Endothelial cell of umbilical vein (primary cell): ENCODE data around the gene SMIM26. TPM values are rescaled to one million over a fixed set of nuclear protein-coding genes. Genes with fewer than 3 reads are reported as not detected.

Source experiments
- BruUV-seq: library from RNA; stranded (reverse); fragments of 400-500 nt; replicated peaks from 2 replicates; lab custom pipeline; 2021; lab: Mats Ljungman, UMichigan
- CTCF ChIA-PET: fragments of 300-600, 350-600 bp; sonication (Branson Sonifier 250); formaldehyde crosslinking; loops from one replicate; lab custom pipeline; 2021; ENCODE audit warnings: antibody characterized with exemption, inconsistent platforms; lab: Charles Lee
- POLR2A ChIA-PET: fragments of 300-600, 350-600 bp; sonication (Branson Sonifier 250); formaldehyde crosslinking; loops from one replicate; lab custom pipeline; 2021; ENCODE audit warnings: antibody characterized with exemption, inconsistent platforms; lab: Charles Lee
- DNase-seq: peaks from one replicate; pipeline ENCODE4 v3.0.0-alpha.2; 2011; ENCODE audit warnings: low read depth, low spot score
- FAIRE-seq: peaks from 2 replicates; lab custom pipeline; 2011; peaks lifted over from hg19 to GRCh38; lab: Jason Lieb, UNC
- H2AFZ ChIP-seq: 2 replicates; pipeline ENCODE4 v1.6.0; 2012; ENCODE audit warnings: low read depth, low read length, control low read depth, inconsistent platforms
- H3K27ac ChIP-seq: 2 replicates; pipeline ENCODE4 v1.5.1; 2011; ENCODE audit warnings: low read depth, mild to moderate bottlenecking, control low read depth, low read length, moderate library complexity; ENCODE audit not compliant: insufficient read depth
- H3K27me3 ChIP-seq, 2 experiments: 2 replicates each; pipeline versions ENCODE4 v1.6.0 to v1.6.1; 2011; ENCODE audit warnings: low read length in 2 of 2, mixed read lengths in 1 of 2; ENCODE audit not compliant: control insufficient read depth in 2 of 2, insufficient read depth in 2 of 2
- H3K36me3 ChIP-seq, 2 experiments: 2 replicates in 1 of 2; 3 replicates in 1 of 2; pipeline ENCODE4 v1.5.1; 2011; ENCODE audit warnings: low read length in 2 of 2, mild to moderate bottlenecking in 1 of 2, moderate library complexity in 1 of 2; ENCODE audit not compliant: control insufficient read depth in 2 of 2, insufficient read depth in 2 of 2; ENCODE audit errors: extremely low read depth in 1 of 2
- H3K4me1 ChIP-seq: 3 replicates; pipeline ENCODE4 v1.5.1; 2011; ENCODE audit warnings: mild to moderate bottlenecking, low read length; ENCODE audit not compliant: control insufficient read depth, insufficient read depth; ENCODE audit errors: extremely low read depth
- H3K4me2 ChIP-seq: 2 replicates; pipeline ENCODE4 v1.6.1; 2011; ENCODE audit warnings: low read length, control low read depth, mixed read lengths; ENCODE audit not compliant: insufficient read depth
- H3K4me3 ChIP-seq, 3 experiments: fragments of 200-600 bp in 1 of 3; sonication (generic), shearing (Covaris generic) in 1 of 3; replicated peaks in 1 of 3; 2 replicates each; pipeline ENCODE4 v1.5.1; 2011 to 2016; ENCODE audit warnings: control low read depth in 3 of 3, low read length in 3 of 3, mild to moderate bottlenecking in 2 of 3, inconsistent platforms in 1 of 3, low read depth in 1 of 3, moderate library complexity in 1 of 3; ENCODE audit not compliant: insufficient read depth in 1 of 3
- H3K79me2 ChIP-seq: 2 replicates; pipeline ENCODE4 v1.6.0; 2012; ENCODE audit warnings: low read length, inconsistent platforms; ENCODE audit not compliant: control insufficient read depth, insufficient read depth
- H3K9ac ChIP-seq: replicated peaks from 2 replicates; pipeline ENCODE3; 2011; ENCODE audit warnings: low read length, control low read depth; ENCODE audit not compliant: insufficient read depth; ENCODE audit errors: extremely low read depth
- H3K9me1 ChIP-seq: replicated peaks from 3 replicates; pipeline ENCODE4 v1.6.0; 2011; ENCODE audit warnings: mild to moderate bottlenecking, low read length; ENCODE audit not compliant: control insufficient read depth, insufficient read depth; ENCODE audit errors: extremely low read depth
- H3K9me3 ChIP-seq: replicated peaks from 2 replicates; pipeline ENCODE4 v1.5.1; 2012; ENCODE audit warnings: low read length, inconsistent platforms; ENCODE audit not compliant: control insufficient read depth, insufficient read depth
- H4K20me1 ChIP-seq: replicated peaks from 2 replicates; pipeline ENCODE3; 2011; ENCODE audit warnings: mild to moderate bottlenecking, low read length; ENCODE audit not compliant: control insufficient read depth, insufficient read depth; ENCODE audit errors: extremely low read depth
- CTCF ChIP-seq, 2 donors: IDR thresholded peaks; 1 replicate in 1 of 2; 2 replicates in 1 of 2; pipeline ENCODE4 v1.5.1; 2011; ENCODE audit warnings: low read length in 2 of 2, mild to moderate bottlenecking in 2 of 2, moderate library complexity in 2 of 2, control low read depth in 1 of 2, inconsistent platforms in 1 of 2, low read depth in 1 of 2; ENCODE audit not compliant: insufficient read depth in 1 of 2; ENCODE audit errors: extremely low read depth in 1 of 2
- EZH2 ChIP-seq: IDR thresholded peaks from 2 replicates; pipeline ENCODE4 v1.6.1; 2012; ENCODE audit warnings: borderline replicate concordance, low read depth, mild to moderate bottlenecking, moderate library complexity, low read length, inconsistent platforms; ENCODE audit not compliant: severe bottlenecking
- FOS ChIP-seq: IDR thresholded peaks from 2 replicates; pipeline ENCODE4 v1.6.1; 2011; ENCODE audit warnings: mild to moderate bottlenecking, low read length, moderate library complexity, borderline replicate concordance; ENCODE audit not compliant: insufficient read depth
- GATA2 ChIP-seq: IDR thresholded peaks from 2 replicates; pipeline ENCODE4 v1.7.0; 2011; ENCODE audit warnings: low read depth, mild to moderate bottlenecking, moderate library complexity, mixed read lengths, low read length; ENCODE audit not compliant: insufficient read length, insufficient read depth
- JUN ChIP-seq: IDR thresholded peaks from 2 replicates; pipeline ENCODE4 v1.6.1; 2011; ENCODE audit warnings: borderline replicate concordance, low read depth; ENCODE audit not compliant: insufficient read length, insufficient read depth
- MYC ChIP-seq: IDR thresholded peaks from one replicate; pipeline ENCODE4 v1.6.1; 2011; ENCODE audit warnings: mild to moderate bottlenecking, low read depth, low read length
- POLR2A ChIP-seq: IDR thresholded peaks from 2 replicates; pipeline ENCODE4 v1.6.1; 2012; ENCODE audit warnings: low read depth, mild to moderate bottlenecking, control low read depth, low read length
- POLR2AphosphoS5 ChIP-seq: IDR thresholded peaks from 2 replicates; pipeline ENCODE4 v1.6.1; 2012; ENCODE audit warnings: low read depth, mild to moderate bottlenecking, control low read depth, low read length, moderate library complexity; ENCODE audit not compliant: insufficient read depth
- dilution Hi-C: fragments of 300-500 bp; cut with MboI; formaldehyde crosslinking; loops from one replicate; pipeline ENCODE4 v1.15.0; 2019; ENCODE audit warnings: low sequenced_read_pairs; ENCODE audit not compliant: extremely low pct_ligation_motif_present
- intact Hi-C: fragments of 100-400 bp; cut with micrococcal nuclease; formaldehyde crosslinking; loops from one replicate; pipeline ENCODE4 v1.10.0; 2022
- polyA plus RNA-seq, 4 experiments: library from polyadenylated mRNA; depleted of rRNA in 3 of 4; stranded (reverse) in 3 of 4; unstranded in 1 of 4; fragments of >200 nt; gene quantifications; 2 replicates each; pipeline versions ENCODE4 v1.2.1 to v1.2.3, GENCODE V29; 2011 to 2012; ENCODE audit warnings: missing spikeins in 1 of 4
- total RNA-seq: library from RNA; stranded (reverse); gene quantifications from 2 replicates; pipeline ENCODE4 v1.2.3, GENCODE V29; 2021
- TF ChIP-seq, protein P1 (sequence below): IDR thresholded peaks from 2 replicates; pipeline ENCODE4 v1.6.1; 2011; ENCODE audit not compliant: insufficient read depth, insufficient read length

SMIM26 gene
- total and polyA plus RNA-seq, 2 donors (not counting 3 experiments of a cell fraction or from before 2014, with no cell fraction given), result 54.1 to 92.0 TPM

DNA sequence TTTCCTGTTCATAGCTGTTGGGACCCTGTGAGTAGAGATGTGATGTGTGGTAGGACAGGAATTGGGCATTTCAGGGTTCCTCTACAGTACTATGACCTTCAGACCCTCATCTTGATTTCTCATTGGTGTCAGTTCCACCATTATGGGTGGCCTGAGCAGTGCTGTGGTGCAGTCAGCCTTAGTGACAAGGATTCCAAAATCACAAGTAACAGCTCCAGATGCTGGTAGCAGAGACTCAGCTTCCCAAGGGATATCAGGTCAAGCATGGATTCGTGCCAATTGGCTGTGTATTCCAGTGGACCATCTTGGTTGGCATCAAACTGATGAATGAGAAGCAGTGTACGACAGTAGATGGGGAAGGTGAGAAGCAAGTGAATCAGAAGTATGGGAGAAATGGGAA, 3.8 kb downstream of the SMIM26 start:
- CTCF ChIA-PET, result no interaction called here

More for the DNA sequence above, 3.8 kb downstream of the SMIM26 start:
- H3K79me2 ChIP-seq, result peaks cover 10% of the 10 kb centered on the region
- H3K9ac ChIP-seq, result no peak overlapping the region
- DNase-seq (no peak), FAIRE-seq (no peak)
- H3K4me1 ChIP-seq, result peaks cover 10% of the 10 kb centered on the region
- dilution Hi-C loops, result no loop called here
- no peaks in the 10 kb centered on the region for H3K9me1 ChIP-seq
- no peak overlapping the region for H3K4me2 ChIP-seq
- POLR2A ChIA-PET, result no interaction called here
- no peaks in the 10 kb centered on the region for H4K20me1 ChIP-seq
- H3K27ac ChIP-seq, result no peak overlapping the region
- H3K36me3 ChIP-seq, result no peaks in the 10 kb centered on the region
- BruUV-seq, result no TSS peak
- H3K27me3 ChIP-seq, result no peaks in the 10 kb centered on the region
- H3K9me3 ChIP-seq, result no peaks in the 10 kb centered on the region
- intact Hi-C loops, result no loop called here
- no peak overlapping the region for H2AFZ ChIP-seq
- TF ChIP-seq POLR2A, result no peak
- no peak for TF ChIP-seq EZH2
- TF ChIP-seq GATA2, result no peak
- no peak for TF ChIP-seq CTCF (IDR thresholded peaks at IDR 0.05; ENCODE audit: extremely low read depth in 1 of 2, insufficient read depth in 1 of 2, low read depth in 1 of 2, low read length in 2 of 2)
- no peak for TF ChIP-seq JUN
- TF ChIP-seq MYC, result no peak
- no peak for TF ChIP-seq FOS
- TF ChIP-seq, protein P1, sequence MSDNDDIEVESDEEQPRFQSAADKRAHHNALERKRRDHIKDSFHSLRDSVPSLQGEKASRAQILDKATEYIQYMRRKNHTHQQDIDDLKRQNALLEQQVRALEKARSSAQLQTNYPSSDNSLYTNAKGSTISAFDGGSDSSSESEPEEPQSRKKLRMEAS, result no peak
- TF ChIP-seq POLR2AphosphoS5, result no peak
- H3K4me3 ChIP-seq, result no peak overlapping the region
